HepG2 (cell line): ENCODE results near the gene RSPH9. TPM values are rescaled to one million over a fixed set of nuclear protein-coding genes. Genes with fewer than 3 reads are reported as not detected.
A peak's percentile ranks its signal among the peaks of the same experiment; 100 is the strongest.

Experiments used
- HBP1 ChIP-seq: IDR thresholded peaks from 2 replicates; pipeline ENCODE4 v1.6.1; 2016; ENCODE audit warnings: low read depth, control low read depth
- KIAA2018 ChIP-seq: sonication (generic); formaldehyde crosslinking; IDR thresholded peaks from 2 replicates; pipeline ENCODE4 v1.5.0; 2020; ENCODE audit warnings: mild to moderate bottlenecking, missing genetic modification reagents, borderline replicate concordance
- RARA ChIP-seq: IDR thresholded peaks from 2 replicates; pipeline ENCODE4 v1.6.1; 2016; ENCODE audit warnings: missing genetic modification reagents, missing compliant biosample characterization
- SRSF1 ChIP-seq: fragments of 200-400 bp; formaldehyde crosslinking; optimal IDR thresholded peaks from 2 replicates; pipeline ENCODE3; 2017; ENCODE audit warnings: mild to moderate bottlenecking, low read depth, low read length, moderate library complexity
- ZBTB49 ChIP-seq: sonication (generic); formaldehyde crosslinking; IDR thresholded peaks from 2 replicates; pipeline ENCODE4 v1.4.0; 2020; ENCODE audit warnings: missing genetic modification reagents, borderline replicate concordance
- ZHX2 ChIP-seq, 2 experiments: sonication (generic) in 1 of 2; formaldehyde crosslinking in 1 of 2; IDR thresholded peaks; 2 replicates each; pipeline versions ENCODE4 v1.6.1 to v1.9.0; 2014 to 2022; ENCODE audit warnings: antibody characterized with exemption in 1 of 2, borderline replicate concordance in 1 of 2, inconsistent platforms in 1 of 2, low read depth in 1 of 2, missing genetic modification reagents in 1 of 2
- ZNF276 ChIP-seq: sonication (generic); formaldehyde crosslinking; IDR thresholded peaks from 2 replicates; pipeline ENCODE4 v1.4.0; 2020; ENCODE audit warnings: mild to moderate bottlenecking, low read depth, missing genetic modification reagents
- polyA plus RNA-seq, 8 experiments: library from polyadenylated mRNA; depleted of rRNA in 3 of 8; stranded (reverse) in 7 of 8; unstranded in 1 of 8; fragments of >200 nt; fragmentation: Illumina TruSeq in 4 of 8; extraction: Trizol in 4 of 8; gene quantifications; 2 replicates each; pipeline versions ENCODE4 v1.2.1 to v1.2.3, GENCODE V29; 2011 to 2016; ENCODE audit warnings: low read depth in 4 of 8, missing spikeins in 1 of 8, mixed read lengths in 1 of 8; ENCODE audit not compliant: insufficient read depth in 1 of 8
- total RNA-seq, 5 experiments: library from RNA; depleted of rRNA; stranded (reverse); fragments of >200 nt; fragmentation: Illumina TruSeq; extraction: Trizol; gene quantifications; 2 replicates each; pipeline ENCODE4 v1.2.3, GENCODE V29; 2016; ENCODE audit warnings: low read depth in 1 of 5

Gene RSPH9
- total and polyA plus RNA-seq, 2 of the 13 experiments (the other 11 are each of a cell fraction or from before 2014, with no cell fraction given): 0.04 TPM; not detected in 1

- TF ChIP-seq KIAA2018: no peak
- TF ChIP-seq RARA: no peak
- TF ChIP-seq ZBTB49: no peak
- TF ChIP-seq ZNF276 (CRISPR knock-in tag): no peak
- TF ChIP-seq ZHX2 (IDR thresholded peaks at IDR 0.05; ENCODE audit: low read depth): no peak; the same call in none of the 2 replicates
- TF ChIP-seq ZHX2 (CRISPR knock-in tag; IDR thresholded peaks at IDR 0.05; ENCODE audit: borderline replicate concordance): no peak
- no peak for TF ChIP-seq HBP1
- peak; percentile 44 for TF ChIP-seq SRSF1
These were observed 15.7 kb upstream of the RSPH9 start, which contains the start of gene GTPBP2 (continued) for GRCh38 chr6:43629104-43629504.
